Panc1 (cell line): ENCODE data around the gene PKD1L1.

ENCODE experiments used
- POLR2AphosphoS5 ChIP-seq: IDR thresholded peaks from 2 replicates; pipeline ENCODE4 v1.6.1; 2012; ENCODE audit warnings: mild to moderate bottlenecking, low read depth, low read length, moderate library complexity
- SIN3A ChIP-seq: IDR thresholded peaks from 2 replicates; pipeline ENCODE4 v1.6.1; 2012; ENCODE audit warnings: low read depth, mild to moderate bottlenecking, low read length, moderate library complexity, borderline replicate concordance; ENCODE audit not compliant: insufficient read depth
- TCF7L2 ChIP-seq: IDR thresholded peaks from 2 replicates; pipeline ENCODE4 v1.6.1; 2011; ENCODE audit warnings: mild to moderate bottlenecking, low read depth, low read length, inconsistent platforms
- TF ChIP-seq, protein P1 (sequence below): fragments of 450-650 bp; IDR thresholded peaks from 2 replicates; pipeline ENCODE4 v1.5.1; 2017; ENCODE audit warnings: mild to moderate bottlenecking
- TF ChIP-seq, protein P2 (sequence below), 2 experiments: IDR thresholded peaks; 2 replicates each; pipeline ENCODE4 v1.6.1; 2011 to 2012; ENCODE audit warnings: low read depth in 2 of 2, control low read depth in 1 of 2, low read length in 1 of 2, mild to moderate bottlenecking in 1 of 2, moderate library complexity in 1 of 2; ENCODE audit not compliant: insufficient read depth in 1 of 2

DNA sequence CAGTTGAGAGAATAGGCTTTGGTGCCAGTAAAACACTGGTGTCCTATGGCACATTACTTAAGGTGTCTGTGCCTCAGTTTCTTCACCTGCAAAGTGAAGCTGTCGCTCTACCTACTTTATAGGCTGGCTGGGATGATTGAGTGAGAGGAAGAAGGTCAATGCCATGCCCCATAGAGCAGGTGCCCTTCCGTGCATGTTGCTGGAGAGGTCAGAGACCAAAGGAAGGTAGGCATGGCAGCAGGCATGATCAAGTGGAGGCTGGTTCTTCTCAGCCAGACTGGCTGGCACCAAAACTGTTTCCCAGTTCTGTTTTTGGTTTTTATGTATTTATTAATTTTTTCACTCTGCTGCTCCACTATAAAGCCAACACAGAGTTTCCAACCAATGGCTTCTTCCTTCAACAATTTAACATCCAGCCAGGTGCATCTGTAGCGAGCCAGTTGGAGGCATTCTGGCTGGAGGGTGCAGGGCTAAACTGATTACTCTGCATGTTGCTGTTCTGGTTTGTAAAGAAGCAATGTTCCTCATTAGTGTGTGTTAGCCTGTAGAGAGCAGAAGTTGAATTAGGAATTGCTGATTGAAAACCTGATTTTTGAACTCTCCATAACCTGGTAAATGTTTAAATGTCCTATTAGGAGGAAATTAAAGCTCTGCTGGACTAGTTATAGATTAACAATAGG, 222.1 kb downstream of the PKD1L1 start:
- TF ChIP-seq, protein P1, sequence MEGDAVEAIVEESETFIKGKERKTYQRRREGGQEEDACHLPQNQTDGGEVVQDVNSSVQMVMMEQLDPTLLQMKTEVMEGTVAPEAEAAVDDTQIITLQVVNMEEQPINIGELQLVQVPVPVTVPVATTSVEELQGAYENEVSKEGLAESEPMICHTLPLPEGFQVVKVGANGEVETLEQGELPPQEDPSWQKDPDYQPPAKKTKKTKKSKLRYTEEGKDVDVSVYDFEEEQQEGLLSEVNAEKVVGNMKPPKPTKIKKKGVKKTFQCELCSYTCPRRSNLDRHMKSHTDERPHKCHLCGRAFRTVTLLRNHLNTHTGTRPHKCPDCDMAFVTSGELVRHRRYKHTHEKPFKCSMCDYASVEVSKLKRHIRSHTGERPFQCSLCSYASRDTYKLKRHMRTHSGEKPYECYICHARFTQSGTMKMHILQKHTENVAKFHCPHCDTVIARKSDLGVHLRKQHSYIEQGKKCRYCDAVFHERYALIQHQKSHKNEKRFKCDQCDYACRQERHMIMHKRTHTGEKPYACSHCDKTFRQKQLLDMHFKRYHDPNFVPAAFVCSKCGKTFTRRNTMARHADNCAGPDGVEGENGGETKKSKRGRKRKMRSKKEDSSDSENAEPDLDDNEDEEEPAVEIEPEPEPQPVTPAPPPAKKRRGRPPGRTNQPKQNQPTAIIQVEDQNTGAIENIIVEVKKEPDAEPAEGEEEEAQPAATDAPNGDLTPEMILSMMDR, result no peak
- no peak for TF ChIP-seq POLR2AphosphoS5
- TF ChIP-seq, protein P2, sequence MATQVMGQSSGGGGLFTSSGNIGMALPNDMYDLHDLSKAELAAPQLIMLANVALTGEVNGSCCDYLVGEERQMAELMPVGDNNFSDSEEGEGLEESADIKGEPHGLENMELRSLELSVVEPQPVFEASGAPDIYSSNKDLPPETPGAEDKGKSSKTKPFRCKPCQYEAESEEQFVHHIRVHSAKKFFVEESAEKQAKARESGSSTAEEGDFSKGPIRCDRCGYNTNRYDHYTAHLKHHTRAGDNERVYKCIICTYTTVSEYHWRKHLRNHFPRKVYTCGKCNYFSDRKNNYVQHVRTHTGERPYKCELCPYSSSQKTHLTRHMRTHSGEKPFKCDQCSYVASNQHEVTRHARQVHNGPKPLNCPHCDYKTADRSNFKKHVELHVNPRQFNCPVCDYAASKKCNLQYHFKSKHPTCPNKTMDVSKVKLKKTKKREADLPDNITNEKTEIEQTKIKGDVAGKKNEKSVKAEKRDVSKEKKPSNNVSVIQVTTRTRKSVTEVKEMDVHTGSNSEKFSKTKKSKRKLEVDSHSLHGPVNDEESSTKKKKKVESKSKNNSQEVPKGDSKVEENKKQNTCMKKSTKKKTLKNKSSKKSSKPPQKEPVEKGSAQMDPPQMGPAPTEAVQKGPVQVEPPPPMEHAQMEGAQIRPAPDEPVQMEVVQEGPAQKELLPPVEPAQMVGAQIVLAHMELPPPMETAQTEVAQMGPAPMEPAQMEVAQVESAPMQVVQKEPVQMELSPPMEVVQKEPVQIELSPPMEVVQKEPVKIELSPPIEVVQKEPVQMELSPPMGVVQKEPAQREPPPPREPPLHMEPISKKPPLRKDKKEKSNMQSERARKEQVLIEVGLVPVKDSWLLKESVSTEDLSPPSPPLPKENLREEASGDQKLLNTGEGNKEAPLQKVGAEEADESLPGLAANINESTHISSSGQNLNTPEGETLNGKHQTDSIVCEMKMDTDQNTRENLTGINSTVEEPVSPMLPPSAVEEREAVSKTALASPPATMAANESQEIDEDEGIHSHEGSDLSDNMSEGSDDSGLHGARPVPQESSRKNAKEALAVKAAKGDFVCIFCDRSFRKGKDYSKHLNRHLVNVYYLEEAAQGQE (IDR thresholded peaks at IDR 0.05; ENCODE audit: insufficient read depth in 1 of 2, low read depth in 2 of 2, low read length in 1 of 2), result no peak
- TF ChIP-seq SIN3A, result no peak
- TF ChIP-seq TCF7L2, result no peak
